Mucosa of rectum (tissue), 2 donors: Measurements from ENCODE around the gene NBPF6.
"Not testable (repeated sequence)": the region's sequence is repeated elsewhere in the genome, so short reads cannot be mapped to it uniquely, and the experiment has no call there.

Experiments used
- H3K27ac ChIP-seq, 2 donors: one replicate each; pipeline ENCODE4 v1.7.0; 2013; ENCODE audit warnings: inconsistent platforms in 2 of 2, low read depth in 2 of 2, low read length in 2 of 2
- H3K27me3 ChIP-seq, 2 donors: one replicate each; pipeline ENCODE4 v1.7.0; 2013; ENCODE audit warnings: low read length in 2 of 2; ENCODE audit not compliant: control insufficient read depth in 2 of 2, insufficient read depth in 2 of 2
- H3K36me3 ChIP-seq, 2 donors: one replicate each; pipeline ENCODE4 v1.7.0; 2013; ENCODE audit warnings: low read length in 2 of 2; ENCODE audit not compliant: control insufficient read depth in 2 of 2, insufficient read depth in 2 of 2
- H3K4me1 ChIP-seq, 2 donors: one replicate each; pipeline ENCODE4 v1.7.0; 2013; ENCODE audit warnings: low read length in 2 of 2, mild to moderate bottlenecking in 1 of 2; ENCODE audit not compliant: control insufficient read depth in 2 of 2, insufficient read depth in 2 of 2
- H3K4me3 ChIP-seq, 2 donors: one replicate each; pipeline ENCODE4 v1.7.0; 2013; ENCODE audit warnings: low read length in 2 of 2
- H3K9ac ChIP-seq, 2 donors: one replicate each; pipeline ENCODE4 v1.7.0; 2013; ENCODE audit warnings: low read length in 2 of 2, low read depth in 1 of 2, mild to moderate bottlenecking in 1 of 2
- H3K9me3 ChIP-seq, 2 donors: one replicate each; pipeline ENCODE4 v1.7.0; 2013; ENCODE audit warnings: low read length in 2 of 2; ENCODE audit not compliant: control insufficient read depth in 2 of 2
- donor health status: healthy.
- donor health status: Normal muscosa, but diverticular disease.

Gene NBPF6

DNA sequence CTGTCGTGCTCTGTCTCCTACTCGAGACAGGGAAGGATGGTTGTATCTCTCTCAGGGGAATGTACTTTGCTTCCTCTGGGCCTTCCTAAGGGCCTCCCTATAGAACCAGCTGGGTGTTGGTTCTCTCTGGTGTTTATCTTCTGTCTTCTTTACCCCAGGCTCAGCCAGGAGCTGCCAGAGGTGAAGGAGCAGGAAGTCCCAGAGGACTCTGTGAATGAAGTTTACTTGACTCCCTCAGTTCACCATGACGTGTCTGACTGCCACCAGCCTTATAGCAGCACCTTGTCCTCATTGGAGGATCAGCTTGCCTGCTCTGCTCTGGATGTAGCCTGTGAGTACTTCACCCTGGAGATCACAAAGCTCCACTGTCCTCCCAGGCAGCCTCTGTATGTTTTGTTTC is 11.6 kb downstream of the NBPF6 start:
- H3K4me3 ChIP-seq, H3K36me3 ChIP-seq, H3K27me3 ChIP-seq, H3K27ac ChIP-seq, H3K9me3 ChIP-seq, H3K4me1 ChIP-seq, H3K9ac ChIP-seq: not testable (repeated sequence)

DNA sequence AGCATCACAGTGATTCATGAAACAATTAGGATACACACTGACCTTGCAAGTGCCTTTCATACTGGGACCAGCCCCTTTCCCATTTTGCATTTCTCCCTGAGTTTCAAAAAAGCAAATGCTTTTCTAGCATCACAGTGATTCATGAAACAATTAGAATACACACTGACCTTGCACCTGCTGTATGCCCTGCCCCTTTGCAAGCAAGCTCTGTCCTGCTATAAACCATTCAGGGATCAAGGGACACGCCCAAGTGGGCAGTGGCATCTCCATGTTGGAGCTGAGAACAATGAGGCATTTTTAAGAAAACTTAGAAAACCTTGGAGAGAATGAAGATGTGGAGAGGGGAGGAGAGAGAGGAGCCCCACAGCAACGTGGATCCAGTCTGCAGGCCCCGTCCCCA is 13.8 kb downstream of the NBPF6 start:
- H3K4me3 ChIP-seq, H3K27ac ChIP-seq, H3K9ac ChIP-seq, H3K36me3 ChIP-seq, H3K4me1 ChIP-seq, H3K9me3 ChIP-seq, H3K27me3 ChIP-seq: not testable (repeated sequence)

DNA sequence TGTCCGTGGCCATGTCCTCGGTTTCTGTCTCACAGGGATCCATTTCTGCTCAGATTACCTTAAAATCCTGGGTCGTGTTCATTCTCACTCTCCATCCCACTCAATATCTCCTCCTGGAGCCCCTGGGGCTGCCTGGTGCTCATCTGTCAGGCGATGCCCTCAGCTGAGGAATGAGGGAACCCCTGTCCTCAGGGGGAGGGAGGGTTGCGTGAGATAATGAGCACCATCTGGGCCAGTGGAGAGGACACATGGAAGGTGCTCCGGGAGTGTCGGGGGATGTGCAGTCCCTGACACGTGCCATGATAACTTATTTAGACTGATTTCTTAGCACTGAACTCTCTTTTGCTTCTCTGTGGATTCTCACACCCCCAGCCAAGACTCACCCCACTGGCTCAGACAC is 16.0 kb downstream of the NBPF6 start:
- not testable (repeated sequence) for H3K36me3 ChIP-seq, H3K9me3 ChIP-seq, H3K27ac ChIP-seq, H3K27me3 ChIP-seq, H3K4me1 ChIP-seq, H3K9ac ChIP-seq, H3K4me3 ChIP-seq

DNA sequence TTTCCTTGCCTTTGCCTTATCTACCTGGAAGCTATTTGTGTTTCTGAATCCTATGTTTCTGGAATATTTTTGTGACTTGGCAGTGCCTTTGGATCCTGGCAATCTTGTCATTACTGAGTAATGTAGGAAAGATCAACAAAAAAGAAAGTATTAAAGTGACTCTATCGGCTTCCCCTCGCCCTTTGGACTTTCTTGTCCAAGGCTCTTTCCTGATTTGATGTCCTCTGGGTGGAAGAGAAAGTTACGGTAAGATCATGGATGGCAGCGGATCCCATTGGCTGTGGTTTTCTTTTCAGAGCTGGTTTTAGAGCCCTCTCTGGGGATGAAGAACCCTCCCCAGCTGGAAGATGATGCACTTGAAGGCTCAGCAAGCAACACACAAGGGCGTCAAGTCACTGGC is 17.0 kb downstream of the NBPF6 start:
- H3K27ac ChIP-seq, H3K4me3 ChIP-seq, H3K9ac ChIP-seq, H3K4me1 ChIP-seq, H3K27me3 ChIP-seq, H3K36me3 ChIP-seq, H3K9me3 ChIP-seq: not testable (repeated sequence)

DNA sequence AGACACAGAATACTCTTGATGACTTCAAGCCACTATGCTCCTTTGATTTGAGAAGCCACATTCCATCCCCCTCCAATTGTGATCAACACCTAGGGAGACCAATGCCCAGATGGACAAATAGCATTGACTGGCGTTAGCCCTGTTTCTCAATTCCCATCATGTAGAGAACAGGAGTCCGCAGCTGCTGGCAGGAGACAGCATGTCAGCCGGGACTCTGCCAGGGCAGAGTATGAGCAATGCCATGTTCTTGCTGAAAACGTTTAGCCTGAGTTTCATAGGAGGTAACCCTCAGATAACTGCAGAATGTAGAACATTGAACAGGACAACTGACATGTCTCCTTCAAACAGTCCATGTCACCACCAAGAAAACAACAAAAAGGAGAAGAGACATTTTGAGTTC is 20.6 kb downstream of the NBPF6 start:
- H3K36me3 ChIP-seq, H3K9me3 ChIP-seq, H3K27me3 ChIP-seq, H3K9ac ChIP-seq, H3K27ac ChIP-seq, H3K4me3 ChIP-seq, H3K4me1 ChIP-seq: not testable (repeated sequence)

DNA sequence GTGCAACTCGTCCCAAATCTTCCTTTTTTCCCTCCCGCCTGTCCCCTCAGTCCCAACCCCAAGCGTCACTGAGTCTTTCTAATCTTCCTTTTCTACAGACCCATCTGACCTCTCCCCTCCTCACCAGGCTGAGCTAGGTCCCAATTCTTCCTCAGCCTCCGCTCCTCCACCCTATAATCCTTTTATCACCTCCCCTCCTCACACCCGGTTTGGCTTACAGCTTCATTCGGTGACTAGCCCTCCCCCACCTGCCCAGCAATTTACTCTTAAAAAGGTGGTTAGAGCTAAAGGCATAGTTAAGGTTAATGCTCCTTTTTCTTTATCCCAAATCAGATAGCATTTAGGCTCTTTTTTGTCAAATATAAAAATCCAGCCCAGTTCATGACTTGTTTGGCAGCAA is 24.4 kb downstream of the NBPF6 start:
- H3K27me3 ChIP-seq, H3K27ac ChIP-seq, H3K9ac ChIP-seq, H3K36me3 ChIP-seq, H3K4me3 ChIP-seq, H3K4me1 ChIP-seq, H3K9me3 ChIP-seq: not testable (repeated sequence)

DNA sequence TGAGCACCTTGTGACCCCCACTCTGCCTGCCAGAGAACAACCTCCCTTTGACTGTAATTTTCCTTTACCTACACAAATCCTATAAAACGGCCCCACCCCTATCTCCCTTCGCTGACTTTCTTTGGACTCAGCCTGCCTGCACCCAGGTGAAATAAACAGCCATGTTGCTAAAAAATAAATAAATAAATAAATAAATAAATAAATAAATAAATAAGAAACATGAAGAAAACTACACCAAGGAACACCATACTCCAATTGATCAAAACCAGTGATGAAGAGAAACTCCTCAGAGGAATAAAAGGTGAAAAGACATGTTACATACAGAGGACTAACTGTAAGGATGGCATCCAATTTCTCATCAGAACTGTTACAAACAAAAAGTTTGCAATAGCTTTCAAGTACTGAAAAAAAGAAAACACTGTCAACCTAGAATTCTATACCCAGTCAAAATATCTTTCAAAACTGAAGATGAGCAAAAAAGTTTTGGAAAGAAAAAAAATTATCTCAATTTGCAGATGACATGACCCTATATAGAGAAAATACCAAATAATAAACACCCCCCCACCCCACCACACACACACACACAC is 28.4 kb downstream of the NBPF6 start:
- no peak overlapping the region for H3K4me3 ChIP-seq
- H3K9me3 ChIP-seq = no peaks in the 10 kb centered on the region
- no peaks in the 10 kb centered on the region for H3K27me3 ChIP-seq
- no peaks in the 10 kb centered on the region for H3K36me3 ChIP-seq
- H3K27ac ChIP-seq = no peak overlapping the region
- no peak overlapping the region for H3K9ac ChIP-seq
- H3K4me1 ChIP-seq = no peaks in the 10 kb centered on the region

DNA sequence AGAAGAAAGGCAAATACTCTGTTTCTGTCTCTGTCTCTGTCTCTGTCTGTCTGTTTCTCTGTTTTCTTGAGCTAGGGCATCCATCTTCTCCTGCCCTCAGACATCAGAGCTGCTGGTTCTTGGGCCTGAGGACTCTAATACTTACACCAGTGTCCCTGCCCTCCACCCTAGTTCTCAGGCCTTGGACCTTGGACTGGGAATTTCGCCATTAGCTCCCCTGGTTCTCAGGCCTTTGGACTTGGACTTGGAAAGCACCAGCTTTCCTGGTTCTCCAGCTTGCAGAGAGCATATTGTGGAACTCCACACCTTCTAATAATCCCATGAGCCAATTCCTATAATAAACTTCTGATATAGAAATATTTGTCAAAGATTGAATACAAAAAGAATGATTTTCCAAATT is 32.6 kb downstream of the NBPF6 start:
- Histone ChIP-seq H3K4me3 (no peak overlapping the region), H3K27me3 (no peaks in the 10 kb centered on the region), H3K9me3 (no peaks in the 10 kb centered on the region), H3K36me3 (no peaks in the 10 kb centered on the region), H3K9ac (no peak overlapping the region), H3K4me1 (no peaks in the 10 kb centered on the region), H3K27ac (no peak overlapping the region)

DNA sequence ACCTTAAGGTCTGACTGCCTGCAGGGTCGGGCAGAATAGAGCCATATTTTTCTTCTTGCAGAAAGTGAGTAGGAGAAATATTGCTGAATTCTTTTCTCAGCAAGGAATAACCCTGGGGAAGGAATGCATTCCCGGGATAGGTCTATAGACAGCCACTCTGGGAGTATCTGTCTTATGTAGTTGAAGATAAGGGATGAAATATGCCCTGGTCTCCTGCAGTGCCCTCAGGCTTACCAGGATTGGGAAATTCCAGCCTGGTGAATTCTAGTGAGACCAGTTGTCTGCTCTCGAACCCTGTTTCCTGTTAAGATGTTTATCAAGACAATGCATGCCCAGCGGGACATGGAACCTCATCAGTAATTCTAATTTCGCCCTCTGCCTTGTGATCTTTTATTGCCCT is 35.8 kb downstream of the NBPF6 start:
- H3K36me3 ChIP-seq, H3K27ac ChIP-seq, H3K4me3 ChIP-seq, H3K4me1 ChIP-seq, H3K9me3 ChIP-seq, H3K27me3 ChIP-seq, H3K9ac ChIP-seq: not testable (repeated sequence)

DNA sequence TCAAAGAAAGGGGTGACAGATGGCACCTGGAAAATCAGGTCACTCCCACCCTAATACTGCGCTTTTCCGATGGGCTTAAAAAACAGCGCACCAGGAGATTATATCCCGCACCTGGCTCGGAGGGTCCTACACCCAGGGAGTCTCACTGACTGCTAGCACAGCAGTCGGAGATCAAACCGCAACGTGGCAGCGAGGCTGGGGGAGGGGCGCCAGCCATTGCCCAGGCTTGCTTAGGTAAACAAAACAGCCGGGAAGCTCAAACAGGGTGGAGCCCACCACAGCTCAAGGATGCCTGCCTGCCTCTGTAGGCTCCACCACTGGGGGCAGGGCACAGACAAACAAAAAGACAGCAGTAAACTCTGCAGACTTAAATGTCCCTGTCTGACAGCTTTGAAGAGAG is 36.6 kb downstream of the NBPF6 start:
- H3K9me3 ChIP-seq, H3K4me1 ChIP-seq, H3K4me3 ChIP-seq, H3K27ac ChIP-seq, H3K36me3 ChIP-seq, H3K27me3 ChIP-seq, H3K9ac ChIP-seq: not testable (repeated sequence)

DNA sequence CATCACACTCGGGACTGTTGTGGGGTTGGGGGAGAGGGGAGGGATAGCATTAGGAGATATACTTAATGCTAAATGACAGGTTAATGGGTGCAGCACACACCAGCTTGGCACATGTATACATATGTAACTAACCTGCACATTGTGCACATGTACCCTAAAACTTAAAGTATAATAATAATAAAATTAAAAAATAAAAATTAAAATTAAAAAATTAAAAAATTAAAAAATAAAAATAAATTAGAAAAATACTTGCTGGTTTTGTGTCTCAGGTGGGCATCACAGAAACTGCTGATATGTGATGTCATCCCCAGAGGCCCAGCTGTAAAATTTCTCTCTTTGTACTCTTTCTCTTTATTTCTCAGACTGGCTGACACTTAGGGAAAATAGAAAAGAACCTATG is 44.9 kb downstream of the NBPF6 start:
- H3K36me3 ChIP-seq, H3K27ac ChIP-seq, H3K9ac ChIP-seq, H3K4me3 ChIP-seq, H3K27me3 ChIP-seq, H3K4me1 ChIP-seq, H3K9me3 ChIP-seq: not testable (repeated sequence)
